Hepatic stellate cell (primary cell): ENCODE data around the gene HTRA1.
A peak's percentile ranks its signal among the peaks of the same experiment; 100 is the strongest.

Experiments
- DNase-seq: peaks from one replicate; pipeline ENCODE4 v3.0.0; 2011; ENCODE audit warnings: low spot score

Gene HTRA1

DNA sequence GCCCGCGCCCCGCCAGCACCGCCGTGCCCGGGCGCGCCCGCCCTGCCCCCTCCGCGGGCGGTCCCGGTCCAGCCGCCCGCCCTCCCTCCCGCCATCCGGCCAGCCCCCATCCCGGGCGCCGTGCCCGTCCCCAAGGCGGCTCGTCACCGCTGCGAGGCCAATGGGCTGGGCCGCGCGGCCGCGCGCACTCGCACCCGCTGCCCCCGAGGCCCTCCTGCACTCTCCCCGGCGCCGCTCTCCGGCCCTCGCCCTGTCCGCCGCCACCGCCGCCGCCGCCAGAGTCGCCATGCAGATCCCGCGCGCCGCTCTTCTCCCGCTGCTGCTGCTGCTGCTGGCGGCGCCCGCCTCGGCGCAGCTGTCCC is at the start of gene HTRA1:
Gene HTRA1, plus strand, starts transcription at position 187 of the 362 bp plus-strand sequence. Its CDS starts 100 bp downstream, at position 287.
- DNase-seq, result peak; percentile 47

DNA sequence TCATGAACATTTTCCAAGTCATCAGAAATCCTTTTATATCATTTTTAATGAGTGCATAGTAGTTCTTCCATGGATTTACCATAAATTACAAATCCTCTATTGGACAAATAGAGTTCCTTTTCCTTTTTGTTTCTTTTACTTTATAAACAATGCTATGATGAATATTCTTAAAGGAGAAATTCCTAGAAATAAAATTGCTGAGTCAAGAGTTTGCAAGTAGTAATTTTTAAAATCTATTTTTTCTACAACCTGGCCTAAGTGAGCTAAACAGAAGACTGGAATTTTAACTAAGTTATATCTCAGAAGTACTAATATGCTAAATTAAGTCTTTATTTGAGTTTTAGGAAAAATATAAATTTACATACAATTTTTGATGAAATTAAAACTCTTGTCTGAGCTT is 48.0 kb upstream of the HTRA1 start:
- no peak for DNase-seq

DNA sequence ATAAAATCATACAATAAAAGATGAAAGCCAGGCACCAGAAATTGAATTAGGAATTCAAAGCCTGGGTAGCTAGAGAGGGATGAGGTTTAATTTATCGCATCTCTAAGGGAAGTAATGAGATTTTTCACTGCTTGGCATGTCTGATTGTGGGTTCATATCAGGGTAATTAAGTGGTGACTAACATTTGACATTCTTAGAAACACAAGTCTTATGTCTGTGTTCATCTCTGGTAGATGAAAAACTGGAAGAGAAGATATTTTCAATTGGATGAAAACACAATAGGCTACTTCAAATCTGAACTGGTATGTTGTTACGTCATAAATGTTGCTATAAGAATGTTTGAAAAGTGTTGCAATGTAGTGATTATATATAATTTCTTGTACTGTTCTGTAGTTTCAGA is 43.7 kb upstream of the HTRA1 start:
- DNase-seq, result no peak

DNA sequence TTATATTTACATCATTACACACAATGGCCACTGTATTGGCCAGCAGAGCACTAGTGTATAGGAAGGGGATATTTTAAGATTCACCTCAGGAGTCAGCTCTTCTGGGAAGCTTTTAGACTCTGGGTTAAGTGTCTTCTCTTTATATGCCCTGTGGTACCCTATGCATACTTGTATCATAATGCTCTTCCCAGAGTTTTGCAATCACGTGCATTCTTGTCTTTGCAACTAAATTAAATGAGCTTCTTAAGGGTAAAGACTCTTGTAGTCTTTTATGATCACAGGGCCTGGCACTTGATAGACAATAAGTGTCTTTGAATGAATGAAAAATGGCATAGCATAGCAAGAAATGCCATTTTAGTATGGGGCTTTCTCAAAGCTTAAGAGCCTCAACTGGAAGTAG is 42.3 kb upstream of the HTRA1 start:
- no peak for DNase-seq

DNA sequence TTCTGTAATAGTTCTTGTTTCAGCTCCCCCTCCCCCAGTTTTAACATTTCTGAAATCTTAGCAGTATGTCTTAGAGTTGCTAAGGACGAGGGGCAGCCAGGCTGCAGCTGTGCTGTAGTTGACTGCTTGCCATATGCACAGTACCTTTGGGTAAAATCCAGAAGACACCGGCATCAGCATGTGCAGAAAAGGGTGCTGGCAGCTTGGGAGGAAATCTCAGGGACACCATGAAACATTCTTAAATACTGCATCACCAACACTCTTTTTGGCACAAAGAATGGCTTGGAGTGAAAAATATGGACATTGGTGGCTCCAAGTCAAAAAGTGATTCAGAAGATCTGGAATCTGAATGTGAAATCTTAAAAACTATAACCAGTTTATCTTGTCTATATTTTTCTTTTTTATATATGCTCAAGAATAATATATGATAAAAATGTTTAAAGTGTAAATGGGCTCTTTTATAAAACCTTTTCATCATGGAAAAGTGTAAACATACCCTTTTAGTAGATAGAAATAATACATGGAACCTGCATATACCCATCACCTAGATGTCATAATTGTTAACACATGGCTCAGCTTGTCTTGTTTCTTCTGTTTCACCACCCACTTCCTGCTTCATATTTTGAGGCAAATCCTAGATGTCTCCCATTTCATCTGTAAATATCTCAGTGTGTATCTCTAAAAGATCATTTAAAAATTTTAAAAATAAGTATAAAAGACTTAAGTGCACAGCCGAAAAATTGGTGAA is 41.3 kb upstream of the HTRA1 start:
- DNase-seq, result no peak

DNA sequence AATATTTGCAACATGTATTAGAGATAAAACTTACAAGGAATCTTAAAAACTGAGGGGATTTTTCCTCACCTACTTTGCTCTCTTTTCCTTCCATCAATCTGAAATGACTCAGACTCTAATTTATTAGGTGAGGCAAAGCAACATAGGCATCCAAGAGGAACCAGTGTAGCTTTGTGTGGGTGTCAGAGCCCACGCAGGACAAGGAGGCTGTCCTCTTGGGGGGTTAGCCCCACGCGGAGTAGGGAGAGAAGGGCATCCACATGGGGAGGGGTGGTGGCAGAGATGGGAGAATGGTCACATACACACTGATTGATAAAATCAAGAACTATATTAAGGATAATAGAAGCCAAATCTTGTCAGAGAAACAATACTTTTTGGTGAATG is 40.7 kb upstream of the HTRA1 start:
- no peak for DNase-seq

DNA sequence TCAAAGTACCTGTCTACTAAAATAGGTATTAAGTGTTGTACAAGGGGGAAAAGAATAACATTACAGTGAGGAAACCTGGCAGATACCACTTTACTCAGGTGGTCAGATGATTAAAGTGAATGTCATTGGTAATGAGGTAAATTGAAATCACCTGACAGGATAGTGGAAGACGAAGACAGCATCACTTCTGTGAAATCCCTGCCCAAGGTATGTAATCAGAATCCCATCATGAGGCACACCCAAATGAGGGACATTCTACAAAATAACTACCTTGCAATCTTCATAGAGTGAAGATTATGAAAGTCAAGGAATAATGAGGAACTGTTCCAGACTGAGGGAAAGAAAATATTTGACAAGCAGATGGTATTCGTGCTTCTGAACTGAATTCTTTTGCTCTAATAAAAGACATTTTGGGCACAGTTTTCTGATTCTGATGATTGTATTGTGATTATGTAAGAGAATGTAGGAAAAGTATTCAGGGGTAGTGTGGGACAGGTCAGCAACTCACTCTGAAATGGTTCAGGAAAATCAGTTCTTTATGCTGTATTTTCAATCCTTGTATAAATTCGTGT is 40.2 kb upstream of the HTRA1 start:
- no peak for DNase-seq

DNA sequence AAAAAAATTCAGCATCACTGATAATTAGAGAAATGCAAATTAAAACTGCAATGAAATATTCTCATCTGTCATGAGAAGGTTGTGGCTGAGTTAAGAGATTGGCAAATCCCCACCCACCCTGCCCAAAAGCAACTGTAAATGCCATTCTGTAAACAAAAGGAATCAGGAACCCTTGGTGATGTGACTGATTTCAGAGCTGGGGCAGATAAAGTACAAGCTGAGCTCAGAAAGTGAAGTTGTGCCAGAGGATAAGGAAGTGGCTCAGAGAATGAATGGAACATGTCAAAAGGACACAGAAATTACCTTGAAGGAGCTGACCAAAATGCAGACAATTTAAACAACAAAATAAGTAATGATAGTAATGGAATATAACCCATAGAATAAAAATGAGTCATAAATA is 39.6 kb upstream of the HTRA1 start:
- no peak for DNase-seq

DNA sequence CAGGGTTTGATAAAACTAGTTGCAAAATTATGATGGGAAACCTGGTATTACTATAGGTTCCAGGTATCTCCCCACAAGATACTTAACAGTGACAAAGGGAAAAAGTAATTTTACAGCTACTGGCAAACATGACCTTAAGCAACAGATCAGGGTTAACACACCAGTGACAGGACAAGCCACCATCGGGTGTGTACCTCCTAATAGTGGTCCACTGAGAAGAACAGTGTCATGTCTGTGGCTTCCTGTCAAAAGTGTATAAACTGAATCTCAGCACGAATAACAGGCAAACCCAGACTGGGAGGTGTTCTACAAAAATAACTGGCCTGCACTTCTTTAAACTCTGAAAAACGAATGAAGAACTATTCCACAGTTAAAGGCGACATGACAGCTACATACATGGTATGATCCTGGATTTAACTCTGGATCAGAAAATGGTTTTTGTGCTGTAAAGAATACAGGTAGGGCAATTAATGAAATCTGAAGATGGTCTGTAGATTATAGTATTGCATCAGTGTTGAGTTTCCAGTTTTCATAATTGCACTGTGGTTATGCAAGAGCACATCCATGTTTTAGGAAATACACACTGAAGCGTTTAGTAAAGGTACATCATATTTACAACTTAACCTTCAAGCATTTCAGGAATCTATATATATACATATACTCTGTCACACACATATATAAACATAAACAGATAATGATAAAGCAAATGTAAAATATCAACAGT is 38.9 kb upstream of the HTRA1 start:
- no peak for DNase-seq

DNA sequence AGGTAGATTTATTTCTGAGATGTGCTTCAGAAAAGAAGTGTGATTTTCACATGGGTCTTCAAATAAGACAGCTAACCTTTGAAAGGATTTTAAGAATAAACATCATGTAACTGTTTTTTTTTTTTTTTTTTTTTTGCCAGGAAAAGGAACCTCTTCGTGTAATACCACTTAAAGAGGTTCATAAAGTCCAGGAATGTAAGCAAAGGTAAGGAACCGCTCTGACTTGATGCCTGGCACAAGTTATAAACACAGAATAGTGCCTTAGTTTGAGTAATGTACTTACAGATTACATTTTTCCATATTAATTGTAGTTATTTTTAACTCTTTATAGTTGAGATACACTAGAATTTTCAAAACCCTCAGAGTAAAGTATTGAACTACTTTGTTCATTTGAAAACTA is 37.3 kb upstream of the HTRA1 start:
- no peak for DNase-seq

DNA sequence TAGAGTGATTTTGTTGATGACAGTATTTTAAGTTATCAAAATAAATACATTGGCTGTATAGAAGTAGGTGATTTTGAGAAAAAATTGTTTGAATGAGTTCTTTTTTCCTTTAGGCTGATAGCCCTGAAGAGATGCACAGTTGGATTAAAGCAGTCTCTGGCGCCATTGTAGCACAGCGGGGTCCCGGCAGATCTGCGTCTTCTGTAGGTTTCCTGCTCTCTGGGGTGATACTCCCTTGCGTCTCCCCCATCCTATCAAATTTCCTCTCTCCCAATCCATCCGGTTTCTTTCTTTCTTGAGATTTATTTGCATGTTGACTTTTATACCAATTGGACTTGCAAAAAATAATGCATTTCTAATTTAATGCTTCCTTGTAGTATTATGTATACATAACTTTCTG is 34.5 kb upstream of the HTRA1 start:
- no peak for DNase-seq

DNA sequence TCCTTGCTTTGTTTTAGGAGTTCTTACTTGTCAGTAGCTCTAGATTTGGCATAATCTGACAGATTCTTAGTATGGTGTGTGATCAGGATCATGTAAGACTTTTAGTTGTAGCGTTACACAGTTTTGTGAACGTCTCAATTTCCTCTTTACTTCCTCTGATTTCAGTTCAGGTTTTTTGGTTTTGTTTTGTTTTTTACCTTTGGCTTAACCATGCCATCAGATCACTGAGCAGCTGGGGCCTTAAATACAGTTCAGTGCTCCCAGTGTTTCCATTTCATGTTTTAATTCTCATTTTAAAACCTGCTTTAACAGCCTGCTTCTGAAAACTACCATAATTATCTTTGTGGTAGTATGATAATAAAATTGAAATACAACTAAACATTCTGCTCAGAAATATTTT is 34.1 kb upstream of the HTRA1 start:
- no peak for DNase-seq

DNA sequence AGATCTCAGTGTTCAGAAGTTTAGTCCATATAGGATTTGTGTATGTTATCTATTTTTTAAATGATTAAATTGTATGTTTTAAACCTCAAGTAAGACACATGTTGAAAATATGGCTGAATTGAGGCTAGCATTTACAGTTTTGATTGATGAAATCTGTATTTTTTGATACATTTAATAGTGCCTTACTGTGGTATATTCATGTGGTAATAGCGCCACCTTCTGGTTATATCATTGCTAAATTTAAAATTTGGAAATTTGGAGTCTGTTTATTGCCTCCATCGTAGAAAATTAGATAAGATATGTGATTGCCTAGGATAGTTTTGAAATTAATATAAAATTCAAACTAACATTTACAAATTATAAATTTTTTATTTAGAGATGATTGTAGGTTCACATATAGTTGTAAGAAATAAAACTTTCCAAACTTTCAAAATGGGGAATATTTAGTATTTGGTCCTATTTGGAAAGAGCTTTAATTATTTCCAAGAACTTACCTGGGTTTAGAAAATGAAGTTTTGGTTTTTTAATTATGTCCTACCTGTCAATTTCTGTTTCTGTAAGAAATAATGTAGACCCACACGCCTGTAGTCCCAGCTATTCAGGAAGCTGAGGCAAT is 26.0 kb upstream of the HTRA1 start:
- no peak for DNase-seq

DNA sequence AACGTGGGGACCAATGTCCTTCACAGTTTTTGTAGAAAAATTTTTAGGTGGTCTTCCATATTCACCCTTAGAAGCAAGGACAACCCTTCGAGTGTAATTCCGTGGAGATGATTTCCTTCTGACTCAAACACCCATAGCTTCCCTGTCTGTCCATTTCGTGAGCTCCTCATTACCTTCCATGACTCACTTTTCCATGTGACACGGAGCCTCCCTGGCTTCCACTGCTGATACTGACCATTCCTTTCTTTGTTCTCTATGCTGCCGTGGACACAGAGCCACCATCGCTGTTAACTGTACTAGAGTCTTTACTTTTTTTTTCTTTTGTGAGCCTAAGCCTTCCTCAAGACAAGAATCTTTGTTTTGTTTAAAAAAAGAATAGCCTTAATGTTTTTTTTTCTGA is 19.4 kb upstream of the HTRA1 start:
- DNase-seq, result no peak

DNA sequence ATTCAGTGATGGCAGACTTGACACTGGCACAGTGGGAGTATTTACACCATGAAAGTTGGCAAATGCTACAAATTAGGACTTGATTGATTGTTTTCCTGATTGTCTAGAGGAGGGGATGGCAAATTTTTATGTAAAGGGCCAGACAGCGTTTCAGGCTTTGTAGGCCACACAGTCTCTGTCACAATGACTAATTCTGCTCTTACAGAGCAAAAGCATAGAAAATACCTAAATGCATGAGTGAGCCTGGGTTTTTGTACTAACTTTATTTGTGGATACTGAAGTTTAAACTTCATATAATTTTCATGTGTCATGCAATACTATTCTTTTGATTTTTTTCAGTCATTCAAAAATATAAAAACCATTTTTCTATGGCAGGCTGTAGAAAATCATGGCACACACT is 15.9 kb upstream of the HTRA1 start:
- DNase-seq, result no peak

DNA sequence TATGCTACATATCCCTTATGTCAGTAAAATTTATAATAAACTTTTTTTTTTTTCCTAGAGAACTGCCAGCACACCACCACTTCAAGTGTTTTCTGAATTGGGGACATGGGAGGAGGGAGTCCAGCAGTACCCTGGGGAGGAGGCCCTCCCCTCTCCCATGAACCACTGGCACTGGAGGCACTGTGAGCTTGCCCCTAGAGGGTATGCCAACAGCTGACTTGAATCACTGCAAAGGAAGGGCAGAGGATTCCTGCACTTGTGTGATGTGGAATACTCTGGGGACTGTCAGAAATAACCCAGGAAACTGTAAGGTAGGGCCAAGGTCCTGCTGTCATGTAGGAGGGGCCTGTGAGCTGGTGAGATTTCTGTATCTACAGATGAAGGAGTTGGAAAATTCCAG is 15.4 kb upstream of the HTRA1 start:
- DNase-seq, result no peak

DNA sequence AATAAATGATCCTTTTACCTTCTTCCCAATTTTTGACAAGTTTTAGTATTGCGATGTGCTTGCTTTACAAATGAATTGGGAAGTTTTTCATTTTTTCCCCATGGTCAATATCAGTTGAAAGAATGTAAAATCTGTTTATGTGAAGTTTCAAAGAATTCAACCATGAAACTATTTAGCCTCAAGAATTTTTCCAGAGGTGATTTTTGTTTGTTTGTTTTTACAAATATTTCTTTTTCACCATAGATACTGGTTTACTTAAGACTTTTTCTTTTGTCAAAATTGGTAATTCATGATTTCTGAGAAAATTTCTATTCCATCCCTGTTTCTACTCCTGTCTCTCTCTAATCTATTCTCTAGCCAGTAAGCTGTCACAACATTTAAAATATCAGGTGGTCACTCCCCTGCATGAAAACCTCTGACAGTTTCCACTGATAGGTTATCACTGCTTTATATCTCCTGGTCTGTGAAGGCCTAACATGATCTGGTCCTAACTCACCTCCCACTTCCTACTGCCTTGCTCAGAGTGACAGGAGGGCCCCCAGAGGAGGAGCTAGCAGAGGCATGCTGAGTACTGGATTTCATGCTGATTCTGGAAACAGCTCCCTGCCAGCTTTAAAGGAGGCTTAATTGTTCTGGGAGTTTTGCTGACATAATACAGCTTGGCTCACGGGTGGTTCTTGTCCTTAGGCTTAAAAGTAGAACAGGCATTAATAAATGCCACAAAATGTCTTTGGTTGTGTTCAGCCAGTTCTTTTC is 14.5 kb upstream of the HTRA1 start:
- DNase-seq, result no peak

DNA sequence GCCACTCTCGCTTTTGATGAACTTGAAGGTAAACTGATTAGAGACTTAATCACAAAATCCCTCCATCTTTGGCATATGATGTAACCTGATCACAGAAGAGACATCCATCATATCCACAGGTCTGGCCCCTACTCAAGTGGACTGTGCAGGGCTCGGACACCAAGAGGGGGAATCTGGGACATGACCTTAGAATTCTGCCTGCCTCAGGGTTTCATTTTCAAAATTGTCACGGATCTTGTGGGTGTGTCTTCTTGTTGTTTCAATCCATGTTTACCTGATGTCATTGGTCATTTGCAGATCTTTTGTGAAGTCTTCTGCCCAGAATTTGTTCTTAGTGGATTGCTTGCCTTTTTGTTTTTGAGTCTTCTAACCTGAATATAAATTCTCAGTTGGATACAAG is 12.8 kb upstream of the HTRA1 start:
- DNase-seq, result no peak

DNA sequence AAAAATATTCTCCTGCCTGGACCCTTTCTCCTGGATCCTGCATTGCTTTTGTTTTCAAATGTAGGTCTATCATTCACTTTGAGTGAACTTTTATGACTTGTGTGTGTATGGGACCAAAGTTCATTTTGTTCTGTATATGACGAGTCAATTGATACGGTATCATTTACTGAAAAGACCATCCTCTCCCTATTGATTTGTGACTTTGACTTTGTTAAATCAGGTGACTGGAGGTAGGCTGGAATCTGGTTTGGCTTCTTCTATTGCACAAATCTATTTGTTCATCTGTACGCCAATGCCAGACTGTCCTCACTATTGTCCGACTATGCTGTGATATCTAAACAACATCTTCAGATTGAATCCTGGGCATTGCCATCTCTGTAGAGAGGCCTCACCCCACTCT is 12.2 kb upstream of the HTRA1 start:
- no peak for DNase-seq

DNA sequence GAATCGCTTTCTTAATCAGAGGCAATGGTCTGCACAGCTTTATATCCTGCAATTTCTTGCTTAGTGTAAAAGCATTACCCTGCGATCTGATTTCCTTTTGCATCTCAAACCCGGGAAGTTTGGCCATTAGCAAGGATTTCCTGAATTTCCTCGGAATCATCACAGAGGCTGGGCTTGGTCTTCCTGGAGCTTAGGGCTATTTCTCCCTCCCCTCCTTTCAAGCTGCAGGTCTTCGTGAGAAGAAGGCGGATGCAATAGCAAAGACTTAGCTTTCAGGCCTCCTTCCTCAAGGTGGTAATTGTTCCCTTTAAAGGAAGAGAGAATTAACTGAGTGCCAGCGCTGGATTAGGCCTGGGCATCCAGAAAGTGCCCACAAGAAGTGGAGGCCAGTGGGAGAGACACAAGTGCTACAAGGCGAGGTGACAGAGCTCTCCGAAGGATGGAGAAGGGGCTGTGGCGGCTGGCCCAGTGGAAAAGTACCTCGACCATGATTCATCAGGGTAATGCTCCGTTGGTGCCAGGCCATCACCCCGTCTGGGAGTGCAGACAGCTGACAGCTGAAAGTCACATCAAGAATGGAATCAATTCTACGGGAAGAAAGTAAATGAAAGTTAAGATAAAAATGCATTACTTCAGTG is 10.9 kb upstream of the HTRA1 start:
- no peak for DNase-seq

DNA sequence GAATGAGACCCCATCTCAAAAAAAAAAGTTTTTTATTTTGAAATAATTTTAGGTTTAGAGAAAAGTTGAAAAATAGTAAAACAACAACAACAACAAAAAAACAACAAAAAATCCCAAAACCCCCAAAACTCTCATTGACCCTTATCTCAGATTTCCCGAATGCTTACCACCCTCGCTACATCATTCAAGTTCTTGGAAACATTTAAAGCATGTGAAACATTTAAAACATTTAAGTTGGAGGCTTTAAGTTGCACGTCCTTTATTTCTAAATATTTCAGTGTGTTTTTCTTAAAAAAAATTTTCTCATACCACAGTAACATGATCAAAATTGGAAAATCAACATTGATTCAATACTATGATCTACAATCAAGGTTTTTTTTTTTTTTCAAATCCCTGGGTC is 7.3 kb upstream of the HTRA1 start:
- no peak for DNase-seq

DNA sequence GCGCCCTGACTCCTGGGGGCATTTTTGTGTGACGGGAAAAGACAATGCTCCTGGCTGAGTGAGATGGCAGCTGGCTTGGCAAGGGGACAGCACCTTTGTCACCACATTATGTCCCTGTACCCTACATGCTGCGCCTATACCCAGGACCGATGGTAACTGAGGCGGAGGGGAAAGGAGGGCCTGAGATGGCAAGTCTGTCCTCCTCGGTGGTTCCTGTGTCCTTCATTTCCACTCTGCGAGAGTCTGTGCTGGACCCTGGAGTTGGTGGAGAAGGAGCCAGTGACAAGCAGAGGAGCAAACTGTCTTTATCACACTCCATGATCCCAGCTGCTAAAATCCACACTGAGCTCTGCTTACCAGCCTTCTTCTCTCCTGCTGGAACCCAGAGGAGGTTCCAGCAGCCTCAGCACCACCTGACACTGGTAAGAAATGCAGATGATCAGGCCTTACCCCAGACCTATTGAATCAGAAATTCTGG is 6.7 kb upstream of the HTRA1 start, which contains the start of gene ARMS2:
Gene ARMS2, plus strand, starts transcription at position 51 of the 478 bp plus-strand sequence. Its CDS starts 75 bp downstream, at position 126.
- DNase-seq, result no peak
